ENCODE results near the gene ASF1B.

DNA sequence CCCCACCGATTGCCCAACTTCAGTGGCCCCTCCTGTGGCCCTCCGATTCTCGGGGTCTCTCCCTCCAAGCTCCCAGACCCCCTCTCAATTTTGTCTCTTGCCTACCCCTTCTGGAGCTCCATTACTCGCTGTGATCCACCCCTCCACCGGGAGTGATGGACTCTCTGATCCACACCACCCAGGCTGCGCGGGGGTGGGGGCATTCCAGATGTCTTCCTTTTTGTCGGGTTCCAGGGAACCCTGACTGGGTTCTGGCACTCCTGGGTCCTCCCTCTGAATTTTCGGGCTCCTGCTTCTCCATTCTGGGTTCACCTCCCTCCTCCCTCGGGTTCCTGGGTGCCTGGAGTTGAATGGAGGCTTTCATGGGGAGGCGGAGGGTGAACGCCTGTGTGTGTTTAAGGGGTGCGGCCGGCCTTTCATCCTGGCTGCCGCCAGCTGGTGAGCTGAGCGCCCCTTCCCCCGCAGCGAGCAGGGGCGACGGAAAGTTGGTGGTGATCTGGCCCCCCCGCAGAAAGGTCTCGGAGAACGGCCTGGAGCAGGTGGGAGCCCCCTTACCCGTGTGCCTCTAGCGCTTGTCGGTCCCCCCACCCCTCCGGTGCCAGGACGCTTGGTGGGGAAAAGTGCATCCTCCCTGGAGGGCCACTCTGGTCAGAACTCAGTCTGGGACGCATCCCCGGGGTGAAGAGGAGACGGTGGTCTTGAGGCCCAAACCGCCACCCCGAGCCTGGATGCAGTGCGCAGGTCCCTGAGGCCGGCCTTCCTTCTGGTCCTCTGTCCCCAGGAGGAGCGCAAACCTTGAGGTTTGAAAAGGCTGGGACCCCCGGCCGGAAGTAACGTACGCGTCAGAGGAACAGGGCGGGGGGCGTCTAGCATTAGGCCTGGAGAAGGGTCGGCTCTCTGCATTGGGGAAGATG is 62.2 kb downstream of the ASF1B start:
- TF ChIP-seq, protein P1, sequence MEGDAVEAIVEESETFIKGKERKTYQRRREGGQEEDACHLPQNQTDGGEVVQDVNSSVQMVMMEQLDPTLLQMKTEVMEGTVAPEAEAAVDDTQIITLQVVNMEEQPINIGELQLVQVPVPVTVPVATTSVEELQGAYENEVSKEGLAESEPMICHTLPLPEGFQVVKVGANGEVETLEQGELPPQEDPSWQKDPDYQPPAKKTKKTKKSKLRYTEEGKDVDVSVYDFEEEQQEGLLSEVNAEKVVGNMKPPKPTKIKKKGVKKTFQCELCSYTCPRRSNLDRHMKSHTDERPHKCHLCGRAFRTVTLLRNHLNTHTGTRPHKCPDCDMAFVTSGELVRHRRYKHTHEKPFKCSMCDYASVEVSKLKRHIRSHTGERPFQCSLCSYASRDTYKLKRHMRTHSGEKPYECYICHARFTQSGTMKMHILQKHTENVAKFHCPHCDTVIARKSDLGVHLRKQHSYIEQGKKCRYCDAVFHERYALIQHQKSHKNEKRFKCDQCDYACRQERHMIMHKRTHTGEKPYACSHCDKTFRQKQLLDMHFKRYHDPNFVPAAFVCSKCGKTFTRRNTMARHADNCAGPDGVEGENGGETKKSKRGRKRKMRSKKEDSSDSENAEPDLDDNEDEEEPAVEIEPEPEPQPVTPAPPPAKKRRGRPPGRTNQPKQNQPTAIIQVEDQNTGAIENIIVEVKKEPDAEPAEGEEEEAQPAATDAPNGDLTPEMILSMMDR (IDR thresholded peaks at IDR 0.05), result no peak
- TF ChIP-seq EP300 (IDR thresholded peaks at IDR 0.05), result no peak
- peak in 1 of 2 donors; percentile 0 for TF ChIP-seq POLR2A (IDR thresholded peaks at IDR 0.05)
- no peak for TF ChIP-seq POLR2AphosphoS5 (IDR thresholded peaks at IDR 0.05)

Data from gastroesophageal sphincter (tissue), 3 donors.